ENCODE results near the gene SAMMSON.

DNA sequence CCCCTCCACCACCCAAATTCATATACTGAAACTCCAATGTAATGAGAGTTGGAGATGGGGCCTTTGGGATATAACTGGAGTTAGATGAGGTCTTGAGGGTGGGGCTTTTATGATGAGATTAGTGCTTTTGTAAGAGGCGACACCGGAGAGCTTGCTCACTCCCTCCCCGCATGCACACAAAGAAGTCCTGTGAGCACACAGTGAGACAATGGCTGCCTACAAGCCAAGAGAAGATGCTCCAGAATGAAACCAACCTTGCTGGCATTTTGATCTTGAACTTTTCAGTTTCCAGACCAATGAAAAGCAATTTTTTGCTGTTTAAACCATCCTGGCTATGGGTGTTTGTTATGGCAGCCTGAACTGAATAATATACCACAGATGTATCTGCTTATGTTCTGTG is 109.0 kb downstream of the SAMMSON start:
- TF ChIP-seq EZH2 (IDR thresholded peaks at IDR 0.05; ENCODE audit: low read length, missing control alignments) (no peak), CTCF (conservative IDR thresholded peaks at IDR 0.05 in 1 of 2, IDR thresholded peaks at IDR 0.05 in 1 of 2; ENCODE audit: low read depth in 1 of 2, low read length in 2 of 2) (no peak)

Data from fibroblast of lung (primary cell).